Breast epithelium (tissue), 3 donors: ENCODE data around the gene MTMR12.

Experiments
- CTCF ChIP-seq, 3 donors: fragments of 450-650 bp; IDR thresholded peaks; one replicate each; pipeline ENCODE4 v1.5.1; 2016 to 2017; ENCODE audit warnings: antibody characterized with exemption in 3 of 3, mild to moderate bottlenecking in 3 of 3, moderate library complexity in 3 of 3
- POLR2AphosphoS5 ChIP-seq, 3 donors: sonication (generic); formaldehyde crosslinking; IDR thresholded peaks; one replicate each; pipeline ENCODE4 v1.6.1; 2017; ENCODE audit warnings: antibody characterized with exemption in 3 of 3

GRCh38 chr5:32249668-32250067, 63.1 kb downstream of the MTMR12 start:
- TF ChIP-seq CTCF (IDR thresholded peaks at IDR 0.05) (no peak), POLR2AphosphoS5 (IDR thresholded peaks at IDR 0.05) (no peak)
